T47D (cell line): Measurements from ENCODE around the gene ELAPOR1.

ENCODE experiments used
- DNase-seq, 2 experiments: peaks; one replicate each; pipeline versions ENCODE4 v3.0.0 to v3.0.0-alpha.2; 2011 to 2012; ENCODE audit warnings: low read depth in 1 of 2, low spot score in 1 of 2
- JUND ChIP-seq: IDR thresholded peaks from 2 replicates; pipeline ENCODE4 v1.6.1; 2012; ENCODE audit warnings: low read depth
- in situ Hi-C: cut with HindIII; loops from 2 replicates; pipeline ENCODE4 v1.10.0; 2016; ENCODE audit warnings: low sequenced_read_pairs, low pct_unique_long_range_greater_than_20kb

Gene ELAPOR1, protein sequence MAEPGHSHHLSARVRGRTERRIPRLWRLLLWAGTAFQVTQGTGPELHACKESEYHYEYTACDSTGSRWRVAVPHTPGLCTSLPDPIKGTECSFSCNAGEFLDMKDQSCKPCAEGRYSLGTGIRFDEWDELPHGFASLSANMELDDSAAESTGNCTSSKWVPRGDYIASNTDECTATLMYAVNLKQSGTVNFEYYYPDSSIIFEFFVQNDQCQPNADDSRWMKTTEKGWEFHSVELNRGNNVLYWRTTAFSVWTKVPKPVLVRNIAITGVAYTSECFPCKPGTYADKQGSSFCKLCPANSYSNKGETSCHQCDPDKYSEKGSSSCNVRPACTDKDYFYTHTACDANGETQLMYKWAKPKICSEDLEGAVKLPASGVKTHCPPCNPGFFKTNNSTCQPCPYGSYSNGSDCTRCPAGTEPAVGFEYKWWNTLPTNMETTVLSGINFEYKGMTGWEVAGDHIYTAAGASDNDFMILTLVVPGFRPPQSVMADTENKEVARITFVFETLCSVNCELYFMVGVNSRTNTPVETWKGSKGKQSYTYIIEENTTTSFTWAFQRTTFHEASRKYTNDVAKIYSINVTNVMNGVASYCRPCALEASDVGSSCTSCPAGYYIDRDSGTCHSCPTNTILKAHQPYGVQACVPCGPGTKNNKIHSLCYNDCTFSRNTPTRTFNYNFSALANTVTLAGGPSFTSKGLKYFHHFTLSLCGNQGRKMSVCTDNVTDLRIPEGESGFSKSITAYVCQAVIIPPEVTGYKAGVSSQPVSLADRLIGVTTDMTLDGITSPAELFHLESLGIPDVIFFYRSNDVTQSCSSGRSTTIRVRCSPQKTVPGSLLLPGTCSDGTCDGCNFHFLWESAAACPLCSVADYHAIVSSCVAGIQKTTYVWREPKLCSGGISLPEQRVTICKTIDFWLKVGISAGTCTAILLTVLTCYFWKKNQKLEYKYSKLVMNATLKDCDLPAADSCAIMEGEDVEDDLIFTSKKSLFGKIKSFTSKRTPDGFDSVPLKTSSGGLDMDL

DNA sequence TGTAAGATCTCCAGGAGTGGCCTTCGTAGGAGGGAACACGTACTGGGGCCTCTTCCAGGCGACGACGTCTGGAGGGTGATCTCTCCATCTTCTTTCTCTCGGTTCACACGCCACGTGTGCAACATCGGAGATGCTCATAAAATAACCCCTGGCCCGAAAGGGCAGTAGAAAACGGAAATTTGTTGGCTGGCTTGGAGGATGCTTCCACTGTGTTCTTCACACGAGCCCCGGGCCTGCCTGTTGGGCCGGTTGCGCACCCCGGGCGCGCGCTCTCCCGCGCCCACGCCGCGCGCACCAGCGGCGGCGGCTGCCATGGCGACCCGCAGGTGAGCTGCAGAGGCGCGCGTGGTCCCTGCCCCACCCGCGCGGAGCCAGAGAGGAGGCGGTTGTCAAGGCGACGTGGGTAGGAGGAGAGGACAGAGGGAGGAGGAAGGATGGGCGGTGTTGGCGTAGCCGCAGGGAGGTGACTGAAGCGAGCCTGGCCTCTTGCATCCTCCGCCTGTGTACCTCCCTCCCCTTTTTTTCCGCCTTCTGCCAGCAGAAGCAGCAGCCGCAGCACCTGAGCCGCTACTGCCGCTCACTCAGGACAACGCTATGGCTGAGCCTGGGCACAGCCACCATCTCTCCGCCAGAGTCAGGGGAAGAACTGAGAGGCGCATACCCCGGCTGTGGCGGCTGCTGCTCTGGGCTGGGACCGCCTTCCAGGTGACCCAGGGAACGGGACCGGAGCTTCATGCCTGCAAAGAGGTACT, at the start of gene ELAPOR1:
TSS of gene ELAPOR1 (plus strand) at position 526 of the 752 bp plus-strand sequence. CDS start at position 595, 69 bp downstream.
- TF ChIP-seq JUND, result no peak
- in situ Hi-C loops, result no loop called here
- peak in 1 of 2 experiments; percentile 94 for DNase-seq

DNA sequence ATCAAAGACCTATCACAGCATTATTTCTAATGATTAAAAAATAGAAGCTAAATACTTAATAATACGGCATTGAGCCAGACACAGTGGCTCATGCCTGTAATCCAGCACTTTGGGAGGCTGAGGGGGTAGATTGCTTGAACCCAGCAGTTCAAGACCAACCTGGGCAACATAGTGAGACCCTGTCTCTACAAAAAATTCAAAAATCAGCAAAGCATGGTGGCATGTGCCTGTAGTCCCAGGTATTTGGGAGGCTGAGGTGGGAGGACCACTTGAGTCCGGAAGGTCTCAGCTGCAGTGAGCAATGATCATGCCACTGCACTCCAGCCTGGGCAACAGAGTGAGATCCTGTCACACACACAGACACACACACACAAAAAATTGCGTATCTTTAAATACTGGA, 48.8 kb upstream of the ELAPOR1 start:
- no peak for TF ChIP-seq JUND
- no peak for DNase-seq
- in situ Hi-C loops, result no loop called here

DNA sequence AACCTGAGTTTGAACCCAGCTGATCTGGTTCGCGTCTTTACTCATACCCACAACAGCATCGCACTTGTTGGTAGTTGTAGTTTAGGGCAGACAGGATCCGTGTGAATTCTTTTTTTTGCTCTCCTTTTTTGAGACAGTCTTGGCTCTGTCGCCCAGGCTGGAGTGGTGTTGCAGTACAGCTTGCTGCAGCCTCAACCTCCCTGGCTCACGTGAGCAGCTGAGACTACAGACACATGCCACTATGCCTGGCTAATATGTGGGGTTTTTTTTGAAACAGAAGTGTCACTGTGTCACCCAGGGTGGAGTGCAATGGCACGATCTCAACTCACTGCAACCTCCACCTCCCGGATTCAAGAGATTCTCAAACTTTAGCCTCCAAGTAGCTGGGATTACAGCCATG, 46.0 kb upstream of the ELAPOR1 start:
- no peak for DNase-seq
- in situ Hi-C loops, result no loop called here
- no peak for TF ChIP-seq JUND

DNA sequence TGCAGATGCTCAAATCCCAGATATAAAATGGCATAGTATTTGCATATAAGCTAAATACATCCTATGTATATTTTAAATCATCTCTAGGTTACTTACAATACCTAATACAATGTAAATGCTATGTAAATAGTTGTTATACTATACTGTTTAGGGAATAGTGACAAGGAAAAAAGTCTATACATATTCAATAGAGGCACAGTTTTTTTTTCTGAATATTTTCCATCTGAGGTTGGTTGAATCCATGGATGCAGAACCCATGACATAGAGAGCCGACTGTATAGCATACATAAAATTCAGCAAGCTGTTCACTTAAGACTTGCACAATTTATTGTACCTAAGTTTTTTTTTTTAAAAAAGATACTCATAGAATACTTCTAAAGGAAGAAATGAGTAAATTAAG, 44.6 kb upstream of the ELAPOR1 start:
- in situ Hi-C loops, result no loop called here
- no peak for TF ChIP-seq JUND
- no peak for DNase-seq

DNA sequence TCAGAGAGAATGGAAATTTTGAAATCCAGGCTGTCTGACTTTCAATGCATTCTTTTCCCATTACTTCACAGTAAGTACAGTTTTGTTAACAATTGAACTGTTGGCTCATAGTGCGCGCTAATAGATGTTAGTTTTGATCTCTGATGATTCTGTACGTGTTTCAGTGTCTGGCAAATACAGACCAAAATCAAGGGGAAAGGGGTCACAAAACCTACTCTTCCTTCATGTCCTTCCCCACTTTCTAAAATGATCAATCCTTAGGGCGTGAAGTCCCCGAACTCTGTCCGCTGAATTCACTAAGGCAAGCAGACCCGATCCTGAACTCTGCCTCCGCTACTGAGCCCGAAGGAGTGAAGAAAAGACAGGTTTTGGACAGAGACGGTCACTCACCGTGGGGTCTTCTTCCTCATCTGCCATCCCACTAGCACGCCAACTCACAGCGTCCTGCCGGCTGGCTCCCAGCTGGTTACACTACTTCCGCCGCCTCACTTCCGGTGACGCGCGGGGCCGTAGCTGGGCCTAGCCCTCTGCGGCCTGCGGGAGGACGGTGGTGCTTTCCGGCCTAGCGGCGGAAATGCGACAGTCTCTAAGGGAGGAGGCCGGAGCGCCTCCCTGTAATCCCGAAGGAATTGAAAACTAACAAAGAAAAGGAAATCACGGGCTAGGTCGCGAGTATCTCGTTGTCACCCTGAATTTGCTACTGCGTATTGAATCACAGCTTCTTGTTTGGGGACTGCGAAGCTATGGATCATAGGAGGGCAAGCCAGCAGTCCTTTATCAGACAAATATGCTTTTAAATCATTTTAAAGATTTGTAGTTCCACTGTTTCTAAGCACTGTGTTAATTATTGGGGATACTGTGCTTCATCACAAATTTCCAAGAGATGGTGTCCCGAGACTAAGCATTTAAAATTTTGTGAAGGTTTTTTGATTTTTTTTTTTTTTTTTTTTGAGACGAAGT, 38.1 kb upstream of the ELAPOR1 start, which contains the start of gene TAF13:
TSS of gene TAF13 (minus strand) at position 473 of the 960 bp plus-strand sequence. CDS start at position 417, 56 bp downstream.
- TF ChIP-seq JUND, result no peak
- in situ Hi-C loops, result no loop called here
- DNase-seq, result peak; percentile 81 to 92

DNA sequence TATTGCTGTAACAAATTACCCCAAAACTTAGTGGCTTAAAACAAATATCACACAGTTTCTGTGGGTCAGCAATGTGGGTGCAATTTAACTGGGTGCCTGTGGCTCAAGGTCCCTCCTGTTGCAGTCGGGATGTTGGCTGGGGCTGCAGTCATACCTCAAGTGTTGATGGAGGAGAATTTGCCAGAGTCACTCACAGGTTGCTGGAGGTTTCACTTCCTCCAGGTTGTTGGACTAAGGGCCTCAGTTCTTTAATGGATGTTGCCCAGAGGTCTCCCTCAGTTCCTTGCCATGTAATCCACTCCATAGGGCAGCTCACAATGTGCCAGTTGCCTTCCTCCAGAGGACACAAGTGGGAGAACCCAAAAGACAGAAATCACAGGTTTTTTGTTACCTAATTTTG, 35.6 kb upstream of the ELAPOR1 start:
- in situ Hi-C loops, result no loop called here
- TF ChIP-seq JUND, result no peak
- DNase-seq, result no peak

DNA sequence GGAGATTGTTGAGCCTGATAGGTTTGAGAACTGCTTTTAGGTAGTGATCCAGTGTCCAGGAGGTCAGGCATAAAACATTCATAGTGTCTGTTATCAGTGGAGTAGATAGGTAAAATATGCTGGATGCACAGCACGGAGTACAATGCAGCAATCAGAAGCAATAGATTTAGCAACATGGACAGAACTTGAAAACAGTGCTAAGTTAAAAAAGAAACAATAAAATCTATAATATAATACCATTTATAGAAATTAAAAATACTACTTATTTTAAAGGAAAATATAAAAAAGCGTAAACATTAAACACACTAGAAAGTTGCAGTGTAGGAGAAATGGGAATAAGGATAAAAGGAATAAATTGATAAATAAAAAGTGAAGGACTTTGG, 34.7 kb upstream of the ELAPOR1 start:
- no peak for TF ChIP-seq JUND
- no peak for DNase-seq
- in situ Hi-C loops, result no loop called here

DNA sequence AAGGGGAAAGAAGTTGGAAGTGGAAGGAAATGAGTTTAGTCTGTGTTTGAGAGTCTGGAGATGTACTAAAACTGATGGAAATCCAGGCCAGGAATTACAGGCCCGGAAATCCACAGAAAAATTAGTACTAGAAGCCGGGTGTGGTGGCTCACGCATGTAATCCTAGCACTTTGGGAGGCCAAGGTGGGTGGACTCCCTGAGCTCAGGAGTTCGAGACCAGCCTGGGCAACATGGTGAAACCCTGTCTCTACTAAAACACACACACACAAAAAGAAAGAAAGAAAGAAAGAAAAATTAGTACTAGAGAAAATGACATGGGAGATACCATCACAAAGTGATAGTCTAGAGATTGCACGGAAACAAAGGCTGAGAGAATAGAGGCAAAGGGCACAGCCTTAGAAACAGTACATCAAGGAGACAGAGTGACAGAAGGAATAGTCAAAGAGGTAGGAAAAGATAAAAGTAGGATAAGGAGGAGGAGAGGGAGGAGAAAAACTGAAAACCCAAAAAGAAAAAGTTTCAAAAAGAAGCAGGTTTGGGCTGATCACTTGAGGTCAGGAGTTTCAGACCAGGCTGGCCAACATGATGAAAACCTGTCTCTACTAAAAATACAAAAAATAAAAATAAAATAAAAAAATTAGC, 33.4 kb upstream of the ELAPOR1 start:
- TF ChIP-seq JUND, result no peak
- in situ Hi-C loops, result no loop called here
- DNase-seq, result no peak

DNA sequence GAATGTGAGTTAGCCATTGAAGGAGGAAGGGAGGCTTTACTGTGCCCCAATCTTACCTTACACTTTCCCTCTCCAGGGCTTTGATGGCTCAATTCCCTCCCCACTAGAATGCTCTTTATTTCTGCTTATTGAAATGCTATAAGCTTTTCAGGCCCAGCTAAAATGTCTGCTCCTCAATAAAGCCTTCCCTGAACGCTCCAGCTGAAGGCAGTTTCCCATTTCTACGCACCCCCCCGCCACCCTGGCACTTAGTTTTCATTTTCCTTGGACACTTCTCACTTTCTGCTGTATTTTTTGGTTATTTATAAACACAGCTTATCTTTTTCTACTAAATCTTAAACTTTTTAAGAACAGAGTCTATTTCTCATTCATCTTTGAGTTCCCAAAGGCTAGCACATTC, 30.4 kb upstream of the ELAPOR1 start:
- in situ Hi-C loops, result no loop called here

DNA sequence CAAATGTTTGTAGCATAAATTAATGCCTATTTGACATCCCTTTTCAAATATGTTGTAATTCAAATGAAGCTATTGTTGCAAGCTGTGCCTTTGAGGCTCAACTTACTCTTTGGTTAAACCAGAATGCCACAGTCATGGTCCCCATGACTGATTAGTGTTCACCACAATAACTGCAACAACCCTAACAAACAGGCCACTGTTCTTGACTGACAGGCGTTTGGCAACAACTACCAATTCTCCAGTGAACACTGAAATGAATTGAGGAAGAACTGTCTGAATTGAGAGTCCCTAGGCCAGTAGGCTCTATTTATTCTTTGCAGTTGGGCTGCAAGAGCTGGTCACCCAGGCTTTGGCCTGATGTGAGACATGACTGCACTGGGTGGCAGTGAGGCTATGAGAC, 30.0 kb upstream of the ELAPOR1 start:
- no peak for TF ChIP-seq JUND
- in situ Hi-C loops, result no loop called here
- DNase-seq, result no peak

More for the DNA sequence above, 30.4 kb upstream of the ELAPOR1 start:
- TF ChIP-seq JUND, result no peak
- no peak for DNase-seq
